ENCODE results near the gene ST3GAL4. TPM values are rescaled to one million over a fixed set of nuclear protein-coding genes. Genes with fewer than 3 reads are reported as not detected.

The ST3GAL4 gene
- total and polyA plus RNA-seq, 2 of the 8 experiments (the other 6 are each of a cell fraction or from before 2014, with no cell fraction given) = 15.6 to 20.0 TPM

- Histone ChIP-seq H3K4ac (replicated peaks; ENCODE audit: insufficient read length, low read depth, low read length) (no peak overlapping the region), H3K36me3 (ENCODE audit: control insufficient read depth in 2 of 4, insufficient read depth in 4 of 4, low read length in 3 of 4) (no peaks in the 10 kb centered on the region), H2BK15ac (ENCODE audit: low read length) (no peak overlapping the region), H4K20me1 (replicated peaks in 1 of 2; ENCODE audit: control insufficient read depth in 1 of 2, insufficient read depth in 2 of 2, low read length in 2 of 2) (peaks cover 0 to 2% of the 10 kb centered on the region in 2 experiments), H3K79me1 (ENCODE audit: low read depth, low read length) (peaks cover 12% of the 10 kb centered on the region), H3K4me2 (ENCODE audit: insufficient read depth in 1 of 2, low read depth in 2 of 2, low read length in 2 of 2) (no peak overlapping the region), H3K23ac (ENCODE audit: insufficient read length) (no peak overlapping the region), H3K9ac (replicated peaks in 1 of 4; ENCODE audit: extremely low read depth in 1 of 4, low read depth in 3 of 4, low read length in 3 of 4) (no peak overlapping the region), H3K18ac (ENCODE audit: extremely low read depth, low read length) (peak overlapping the region; percentile 19; the same call in 1 of the 2 replicates), H3K56ac (replicated peaks; ENCODE audit: insufficient read length, low read depth, low read length) (no peak overlapping the region), H2BK20ac (ENCODE audit: low read length) (no peak overlapping the region), H3K23me2 (ENCODE audit: low read depth, low read length) (peaks cover 13% of the 10 kb centered on the region), H4K5ac (ENCODE audit: insufficient read length, low read depth, low read length) (no peak overlapping the region), H3K4me1 (replicated peaks in 1 of 4; ENCODE audit: control insufficient read depth in 3 of 4, insufficient read depth in 4 of 4, low read length in 3 of 4) (peaks cover 0 to 22% (median 11%) of the 10 kb centered on the region in 4 experiments; a peak in 5 of 7 replicates), H2AK5ac (ENCODE audit: low read depth, low read length) (no peak overlapping the region), H3K79me2 (ENCODE audit: control insufficient read depth in 1 of 2, insufficient read depth in 2 of 2, low read length in 2 of 2) (peaks cover 2 to 29% of the 10 kb centered on the region in 2 experiments; a peak in 3 of 4 replicates), H3K4me3 (ENCODE audit: extremely low read depth in 1 of 4, insufficient read depth in 2 of 4, low read depth in 3 of 4, low read length in 4 of 4) (no peak overlapping the region), H4K91ac (replicated peaks; ENCODE audit: insufficient read length, low read length) (peak overlapping the region; percentile 9), H2AFZ (ENCODE audit: low read length) (no peak overlapping the region), H3K14ac (ENCODE audit: insufficient read length) (no peak overlapping the region), H3K27me3 (replicated peaks in 1 of 4; ENCODE audit: control insufficient read depth in 3 of 4, extremely low read depth in 1 of 4, insufficient read depth in 3 of 4, low read length in 3 of 4) (no peaks in the 10 kb centered on the region), H2BK120ac (replicated peaks; ENCODE audit: low read depth, low read length) (no peak overlapping the region), H4K8ac (ENCODE audit: extremely low read depth, insufficient read depth, low read length) (no peak overlapping the region; the same call in 1 of the 2 replicates), H2BK12ac (ENCODE audit: low read depth, low read length) (no peak overlapping the region), H3K27ac (ENCODE audit: low read depth, low read length) (no peak overlapping the region), H2BK5ac (ENCODE audit: low read depth, low read length) (no peak overlapping the region), H3K9me3 (ENCODE audit: insufficient read depth in 2 of 2, low read depth in 1 of 2, low read length in 1 of 2) (no peaks in the 10 kb centered on the region)
- DNase-seq (ENCODE audit: low read depth in 1 of 2, low spot score in 2 of 2) = peak in 1 of 2 experiments; percentile 43
- WGBS, 2 experiments (ENCODE audit: extremely low coverage in 1 of 2, insufficient coverage in 1 of 2, insufficient read length in 1 of 2, insufficient replicate concordance in 2 of 2, low coverage in 1 of 2, low lambda C conversion rate in 2 of 2, missing lambda C conversion rate in 1 of 2) = 89% methylated on average over 2 of the region's 2 CpGs; no CpG with 5 or more reads in 1 of the 2 experiments
- CTCF ChIA-PET (ENCODE audit: partially characterized antibody) = interaction anchor here (0.8 to 2.8 kb wide), 8 partner anchors 9 to 51 kb away, joined by 3 to 10 read pairs (median 5); no protein-coding TSS in a partner anchor
- no peak for FAIRE-seq
- POLR2A ChIA-PET (ENCODE audit: partially characterized antibody) = interaction anchor here (1.3 to 1.4 kb wide), 2 partner anchors 22 to 73 kb away, joined by 3 read pairs; no protein-coding TSS in a partner anchor
- TF ChIP-seq RFX5 (IDR thresholded peaks at IDR 0.05; ENCODE audit: borderline replicate concordance, low read depth, low read length) = no peak
- no peak for TF ChIP-seq MAX (IDR thresholded peaks at IDR 0.05)
- no peak for TF ChIP-seq MAFK (IDR thresholded peaks at IDR 0.05; ENCODE audit: low read depth, low read length)
- TF ChIP-seq KDM5A (IDR thresholded peaks at IDR 0.05; ENCODE audit: low read length) = no peak
- no peak for TF ChIP-seq BACH1 (IDR thresholded peaks at IDR 0.05; ENCODE audit: low read length)
- no peak for TF ChIP-seq TBP (IDR thresholded peaks at IDR 0.05; ENCODE audit: low read depth, low read length)
- no peak for TF ChIP-seq FOSL1 (IDR thresholded peaks at IDR 0.05; ENCODE audit: insufficient read depth, low read depth, low read length)
- no peak for TF ChIP-seq GABPA (IDR thresholded peaks at IDR 0.05; ENCODE audit: borderline replicate concordance, insufficient read depth, low read length)
- no peak for TF ChIP-seq JUN (IDR thresholded peaks at IDR 0.05; ENCODE audit: low read depth, low read length)
- no peak for TF ChIP-seq CHD2 (IDR thresholded peaks at IDR 0.05; ENCODE audit: low read length)
- TF ChIP-seq SP2 (IDR thresholded peaks at IDR 0.05; ENCODE audit: low read length) = no peak
- no peak for TF ChIP-seq POU5F1 (IDR thresholded peaks at IDR 0.05; ENCODE audit: low read depth, low read length)
- TF ChIP-seq KDM1A (IDR thresholded peaks at IDR 0.05; ENCODE audit: borderline replicate concordance, low read length) = no peak
- TF ChIP-seq SP4 (IDR thresholded peaks at IDR 0.05; ENCODE audit: low read length) = no peak
- TF ChIP-seq SRF (IDR thresholded peaks at IDR 0.05; ENCODE audit: low read depth, low read length) = no peak
- TF ChIP-seq JUND (IDR thresholded peaks at IDR 0.05; ENCODE audit: low read length) = no peak
These were observed 3.3 kb downstream of the ST3GAL4 start for GRCh38 chr11:126358763-126359160.
